OCI-LY3 (cell line): Measurements from ENCODE around the gene OR1J4.
"Not testable (repeated sequence)": the region's sequence is repeated elsewhere in the genome, so short reads cannot be mapped to it uniquely, and the experiment has no call there.

ENCODE experiments used
- EZH2phosphoT487 ChIP-seq: fragments of 200-600 bp; shearing (Covaris generic); IDR thresholded peaks from 2 replicates; pipeline ENCODE4 v1.6.1; 2018; ENCODE audit warnings: antibody characterized with exemption, mixed run types, low read depth
- TF ChIP-seq, protein P1 (sequence below): fragments of 200-600, 300-600 bp; sonication (generic); IDR thresholded peaks from 2 replicates; pipeline ENCODE4 v1.5.1; 2014; ENCODE audit warnings: antibody characterized with exemption, low read length, low read depth

DNA sequence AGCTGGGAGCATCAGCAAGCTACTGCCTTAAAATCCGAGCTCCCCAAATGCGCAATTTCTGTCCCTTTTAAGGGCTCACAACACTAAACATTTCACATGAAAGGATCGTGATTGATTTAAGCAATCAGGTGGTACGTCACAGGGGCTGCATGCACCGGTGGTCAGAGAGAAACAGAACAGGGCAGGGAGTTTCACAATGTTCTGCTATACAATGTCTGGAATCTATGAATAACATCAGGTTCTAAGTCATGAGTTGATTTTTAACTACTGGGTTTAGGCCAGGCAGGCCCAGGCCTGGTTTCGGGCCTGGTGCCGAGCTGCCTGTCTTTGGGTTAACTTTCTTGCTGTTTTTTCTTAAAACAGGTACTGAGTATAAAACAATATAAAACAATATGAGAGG is 18.1 kb downstream of the OR1J4 start:
- TF ChIP-seq, protein P1, sequence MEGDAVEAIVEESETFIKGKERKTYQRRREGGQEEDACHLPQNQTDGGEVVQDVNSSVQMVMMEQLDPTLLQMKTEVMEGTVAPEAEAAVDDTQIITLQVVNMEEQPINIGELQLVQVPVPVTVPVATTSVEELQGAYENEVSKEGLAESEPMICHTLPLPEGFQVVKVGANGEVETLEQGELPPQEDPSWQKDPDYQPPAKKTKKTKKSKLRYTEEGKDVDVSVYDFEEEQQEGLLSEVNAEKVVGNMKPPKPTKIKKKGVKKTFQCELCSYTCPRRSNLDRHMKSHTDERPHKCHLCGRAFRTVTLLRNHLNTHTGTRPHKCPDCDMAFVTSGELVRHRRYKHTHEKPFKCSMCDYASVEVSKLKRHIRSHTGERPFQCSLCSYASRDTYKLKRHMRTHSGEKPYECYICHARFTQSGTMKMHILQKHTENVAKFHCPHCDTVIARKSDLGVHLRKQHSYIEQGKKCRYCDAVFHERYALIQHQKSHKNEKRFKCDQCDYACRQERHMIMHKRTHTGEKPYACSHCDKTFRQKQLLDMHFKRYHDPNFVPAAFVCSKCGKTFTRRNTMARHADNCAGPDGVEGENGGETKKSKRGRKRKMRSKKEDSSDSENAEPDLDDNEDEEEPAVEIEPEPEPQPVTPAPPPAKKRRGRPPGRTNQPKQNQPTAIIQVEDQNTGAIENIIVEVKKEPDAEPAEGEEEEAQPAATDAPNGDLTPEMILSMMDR = not testable (repeated sequence)
- TF ChIP-seq EZH2phosphoT487 = not testable (repeated sequence)
